NT2/D1 (cell line): Measurements from ENCODE around the gene SLC24A4.

Source experiments
- SUZ12 ChIP-seq: IDR thresholded peaks from 2 replicates; pipeline ENCODE4 v1.6.1; 2011; ENCODE audit not compliant: insufficient read length, insufficient read depth; ENCODE audit errors: extremely low read depth
- YY1 ChIP-seq: IDR thresholded peaks from 2 replicates; pipeline ENCODE4 v1.6.1; 2011; ENCODE audit not compliant: insufficient read length, insufficient read depth
- ZNF274 ChIP-seq: IDR thresholded peaks from 2 replicates; pipeline ENCODE4 v1.6.1; 2011; ENCODE audit warnings: mild to moderate bottlenecking, low read depth, low read length

- no peak for TF ChIP-seq YY1
- no peak for TF ChIP-seq ZNF274
- no peak for TF ChIP-seq SUZ12
These were observed 12.9 kb upstream of the SLC24A4 start for GRCh38 chr14:92309968-92310530.
